GM21515 (cell line): ENCODE results near the gene OR51M1.
"Not testable (repeated sequence)": the region's sequence is repeated elsewhere in the genome, so short reads cannot be mapped to it uniquely, and the experiment has no call there.

ENCODE experiments used
- ATAC-seq: cut with Tn5 transposase; IDR thresholded peaks from one replicate; pipeline ENCODE4 v1.9.1; 2021; ENCODE audit not compliant: unreplicated experiment

Gene OR51M1, protein sequence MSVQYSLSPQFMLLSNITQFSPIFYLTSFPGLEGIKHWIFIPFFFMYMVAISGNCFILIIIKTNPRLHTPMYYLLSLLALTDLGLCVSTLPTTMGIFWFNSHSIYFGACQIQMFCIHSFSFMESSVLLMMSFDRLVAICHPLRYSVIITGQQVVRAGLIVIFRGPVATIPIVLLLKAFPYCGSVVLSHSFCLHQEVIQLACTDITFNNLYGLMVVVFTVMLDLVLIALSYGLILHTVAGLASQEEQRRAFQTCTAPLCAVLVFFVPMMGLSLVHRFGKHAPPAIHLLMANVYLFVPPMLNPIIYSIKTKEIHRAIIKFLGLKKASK

DNA sequence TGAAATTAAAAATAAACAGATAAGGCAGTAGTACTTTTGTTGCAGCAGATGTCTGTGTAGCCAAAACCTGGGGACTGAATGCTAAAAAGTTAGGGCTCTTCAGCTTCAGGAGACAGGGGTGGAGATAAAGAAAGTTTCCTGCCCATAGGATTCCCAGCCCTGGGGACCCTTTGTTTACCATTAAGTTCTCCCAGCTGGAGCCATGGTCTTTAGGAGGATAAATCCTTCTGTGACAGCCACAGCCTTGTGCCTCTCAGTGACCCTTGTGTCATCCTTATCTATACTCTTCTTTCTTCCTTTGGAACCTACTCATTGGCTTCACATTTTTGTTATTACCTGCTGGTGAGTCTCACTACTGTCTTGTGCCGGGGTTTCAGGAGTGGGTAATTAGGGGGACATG is at the start of gene OR51M1:
OR51M1 (plus strand) TSS at position 237 of the 400 bp plus-strand sequence. CDS start 5,587 bp downstream, outside the sequence.
- ATAC-seq: no peak

DNA sequence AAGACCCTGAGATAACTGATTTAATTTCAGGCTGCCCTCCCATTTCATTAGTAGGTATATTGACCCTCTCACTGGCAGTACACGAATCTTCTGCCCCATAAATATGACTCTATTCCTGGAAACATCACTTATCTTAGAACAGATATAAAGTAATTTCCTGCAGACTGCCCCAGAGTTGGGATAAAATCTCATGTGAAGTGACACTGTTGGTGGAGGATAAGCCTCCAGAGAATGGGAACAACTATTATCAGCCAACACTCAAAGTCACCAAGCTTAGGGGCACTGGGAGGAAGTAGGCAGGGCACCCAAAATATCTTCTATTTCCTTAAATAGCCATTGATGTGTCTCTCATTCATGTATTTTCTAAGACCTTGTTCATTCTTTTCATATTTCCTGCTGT is 48.4 kb upstream of the OR51M1 start:
- no peak for ATAC-seq

DNA sequence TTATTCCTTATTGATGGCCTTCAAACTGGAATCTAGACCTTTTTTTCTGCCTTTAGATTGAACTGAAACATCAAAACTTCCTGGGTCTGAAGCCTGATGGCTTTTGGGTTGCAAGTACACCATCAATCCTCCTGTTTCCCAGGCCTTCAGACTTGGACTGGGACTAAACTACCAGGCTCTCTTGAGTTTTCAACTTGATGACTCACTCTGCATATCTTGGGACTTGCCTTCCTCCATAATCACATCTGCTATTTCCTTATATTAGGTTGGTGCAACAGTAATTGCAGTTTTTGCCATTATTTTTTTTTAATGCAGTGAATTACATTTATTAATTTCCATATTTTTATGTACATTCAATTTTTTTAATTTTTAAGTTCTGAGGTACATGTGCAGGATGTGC is 47.3 kb upstream of the OR51M1 start:
- no peak for ATAC-seq

DNA sequence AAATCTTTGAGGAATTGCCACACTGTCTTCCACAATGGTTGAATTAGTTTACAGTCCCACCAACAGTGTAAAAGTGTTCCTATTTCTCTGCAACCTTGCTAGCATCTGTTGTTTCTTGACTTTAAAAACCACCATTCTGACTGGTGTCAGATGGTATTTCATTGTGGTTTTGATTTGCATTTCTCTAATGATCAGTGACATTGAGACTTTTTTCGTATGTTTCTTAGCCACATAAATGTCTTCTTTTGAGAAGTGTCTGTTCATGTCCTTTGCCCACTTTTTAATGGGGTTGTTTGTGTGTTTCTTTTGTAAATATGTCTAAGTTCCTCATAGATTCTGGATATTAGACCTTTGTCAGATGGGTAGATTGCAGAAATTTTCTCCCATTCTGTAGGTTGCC is 46.4 kb upstream of the OR51M1 start:
- not testable (repeated sequence) for ATAC-seq

DNA sequence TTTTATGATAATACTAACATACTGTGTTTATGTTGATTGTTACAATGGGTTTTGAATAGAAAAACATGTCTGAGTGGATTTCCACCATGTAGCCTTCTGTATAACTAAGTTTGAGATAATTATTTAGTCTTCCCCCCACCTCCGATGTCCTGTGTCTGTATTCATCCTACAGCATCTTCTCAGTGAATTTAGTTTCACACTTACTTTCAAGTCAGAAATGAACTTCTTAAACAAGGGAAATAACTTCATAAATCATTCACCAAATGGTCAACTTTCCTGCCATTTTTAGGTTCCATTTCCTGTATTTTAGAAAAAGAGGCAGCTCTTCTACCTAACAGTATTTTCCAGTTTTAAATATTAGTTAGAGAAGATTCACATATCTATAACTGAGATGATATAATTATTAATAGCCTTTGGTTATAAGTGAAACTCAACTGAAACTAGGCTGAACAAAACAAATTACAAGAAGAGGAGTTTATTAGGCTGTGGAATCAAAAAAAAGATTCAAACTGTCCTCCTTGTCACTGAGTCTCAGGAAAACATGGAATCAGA is 43.8 kb upstream of the OR51M1 start:
- peak; percentile 71 for ATAC-seq

DNA sequence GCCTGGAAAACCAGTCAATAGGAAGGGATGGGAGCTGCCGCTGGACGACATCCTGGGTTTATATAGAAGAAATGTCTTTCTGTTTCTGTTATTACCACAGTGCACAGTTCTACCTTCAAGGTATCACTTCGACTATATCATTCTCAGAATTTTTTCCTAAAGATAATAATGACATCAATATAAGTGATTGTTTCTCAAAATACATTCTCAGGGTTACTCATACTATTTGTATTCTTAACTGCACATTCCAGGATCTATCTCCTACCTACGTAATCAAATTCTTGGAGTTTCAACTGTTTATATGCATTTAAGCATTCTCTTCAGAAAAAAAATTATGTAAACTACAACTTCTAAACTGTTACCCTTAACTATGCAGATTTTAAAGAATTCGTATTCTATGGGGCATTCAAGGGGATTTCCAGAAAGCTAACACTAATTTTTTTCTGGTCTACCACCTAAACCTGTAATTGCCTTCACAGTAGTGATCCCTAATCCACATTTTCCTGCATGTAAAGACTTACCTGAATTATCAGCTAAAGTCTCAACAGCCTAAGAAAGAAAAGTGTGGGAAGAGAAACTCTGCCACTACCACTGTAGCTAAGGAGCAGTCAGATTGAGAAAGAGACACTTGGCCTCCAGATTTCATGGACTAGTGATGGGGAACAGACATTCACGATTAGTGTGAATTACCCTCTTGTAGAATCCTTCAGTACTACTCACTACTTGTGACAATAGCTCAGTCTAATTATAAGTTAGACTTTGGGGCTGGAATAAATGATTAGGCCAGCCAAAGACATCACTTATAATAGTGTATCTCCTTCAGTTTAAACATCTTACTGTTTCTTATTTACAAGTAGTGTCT is 39.9 kb upstream of the OR51M1 start, which contains the start of gene OR51B5:
OR51B5 (minus strand) TSS at position 51 of the 862 bp plus-strand sequence; CDS start at position 51, 0 bp downstream.
- no peak for ATAC-seq

DNA sequence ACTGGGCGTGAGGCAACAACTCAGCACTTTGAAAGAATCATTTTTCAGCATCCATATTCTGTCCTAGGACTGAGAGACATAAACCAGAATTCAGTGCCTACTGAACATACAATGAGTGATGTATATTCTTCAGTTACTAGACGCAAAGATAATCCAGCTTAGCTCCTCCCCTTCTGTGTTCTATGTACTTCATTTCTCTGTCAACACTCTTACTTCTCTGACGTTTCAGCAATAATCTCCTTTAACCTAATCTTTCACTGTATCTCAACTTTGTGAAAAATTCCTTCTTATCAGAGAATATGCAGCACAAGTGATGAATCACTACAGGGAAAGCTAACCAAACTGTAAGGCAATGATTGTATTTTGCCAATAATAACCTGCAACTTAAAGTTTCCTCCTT is 37.8 kb upstream of the OR51M1 start:
- ATAC-seq: no peak

DNA sequence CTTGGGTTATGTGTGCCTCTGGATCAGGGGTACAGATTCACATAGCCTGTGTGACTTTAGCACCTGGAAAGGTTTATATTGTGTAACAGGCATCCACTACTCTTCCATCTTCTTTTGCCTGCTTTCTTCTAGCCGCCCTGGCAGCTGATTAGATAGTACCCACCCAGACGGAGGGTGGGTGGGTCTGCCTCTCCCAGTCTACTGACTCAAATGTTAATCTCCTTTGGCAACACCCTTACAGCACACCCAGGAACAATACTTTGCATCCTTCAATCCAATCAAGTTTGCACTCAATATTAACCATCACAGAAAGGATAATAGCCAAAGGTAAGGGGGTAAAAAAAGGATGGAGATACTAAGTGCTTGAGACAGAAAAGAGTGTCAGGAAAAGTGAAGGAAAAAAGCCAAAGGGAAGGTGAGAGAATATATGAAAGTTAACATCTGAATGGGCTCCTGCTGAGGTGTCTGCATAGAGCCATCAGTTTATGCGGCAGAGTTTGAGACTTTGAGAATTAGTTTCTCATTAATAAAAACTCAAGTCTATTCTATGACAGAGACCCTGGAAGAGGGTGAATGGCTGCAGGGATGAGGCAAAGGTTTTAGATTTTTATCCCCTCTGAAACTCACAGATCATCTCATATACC is 34.9 kb upstream of the OR51M1 start:
- ATAC-seq: no peak

DNA sequence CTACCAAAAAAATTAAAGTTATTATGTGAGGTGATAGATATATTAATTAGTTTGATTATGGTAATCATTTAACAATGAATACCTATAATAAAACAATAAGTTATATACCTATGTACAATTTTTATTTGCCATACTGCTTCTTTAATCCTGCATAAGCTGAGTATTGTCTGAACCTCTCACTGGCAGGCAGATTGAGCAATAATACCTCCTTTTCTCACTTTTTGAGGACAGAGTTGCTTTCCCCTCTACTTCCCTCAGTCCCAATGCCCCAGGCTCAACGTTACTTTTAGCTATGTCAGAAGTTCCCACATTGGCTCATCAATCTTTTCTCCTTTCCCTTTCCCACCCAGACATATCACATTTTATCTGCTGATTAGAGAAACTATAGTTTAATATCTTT is 34.1 kb upstream of the OR51M1 start:
- ATAC-seq: no peak

DNA sequence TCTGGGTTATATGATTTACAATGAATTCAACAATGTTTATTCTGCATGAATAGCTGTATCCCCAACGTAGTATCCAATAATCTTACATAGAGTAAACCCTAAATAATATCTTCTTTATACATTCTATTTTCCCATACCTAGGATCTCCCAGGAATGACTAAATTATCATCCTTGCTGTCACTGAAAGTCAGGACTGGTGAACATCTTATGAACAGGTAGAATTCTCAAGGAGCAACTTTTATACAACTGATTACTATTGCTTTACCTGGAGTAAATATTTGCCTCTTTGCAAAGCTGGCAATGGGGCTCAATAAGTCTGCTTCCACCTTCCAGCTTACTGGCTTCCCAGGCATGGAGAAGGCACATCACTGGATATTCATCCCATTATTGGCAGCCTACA is 32.4 kb upstream of the OR51M1 start, which contains the start of gene OR51B6:
OR51B6 (plus strand) TSS at position 301 of the 400 bp plus-strand sequence; CDS start at position 301, 0 bp downstream.
- ATAC-seq: no peak

DNA sequence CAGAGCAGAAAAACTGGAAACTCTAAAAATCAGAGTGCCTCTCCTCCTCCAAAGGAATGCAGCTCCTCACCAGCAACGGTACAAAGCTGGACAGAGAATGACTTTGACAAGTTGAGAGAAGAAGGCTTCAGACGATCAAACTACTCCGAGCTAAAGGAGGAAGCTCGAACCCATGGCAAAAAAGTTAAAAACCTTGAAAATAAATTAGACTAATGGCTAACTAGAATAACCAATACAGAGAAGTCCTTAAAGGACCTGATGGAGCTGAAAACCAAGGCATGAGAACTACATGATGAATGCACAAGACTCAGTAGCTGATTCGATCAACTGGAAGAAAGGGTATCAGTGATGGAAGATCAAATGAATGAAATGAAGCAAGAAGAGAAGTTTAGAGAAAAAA is 27.6 kb upstream of the OR51M1 start:
- ATAC-seq: not testable (repeated sequence)

DNA sequence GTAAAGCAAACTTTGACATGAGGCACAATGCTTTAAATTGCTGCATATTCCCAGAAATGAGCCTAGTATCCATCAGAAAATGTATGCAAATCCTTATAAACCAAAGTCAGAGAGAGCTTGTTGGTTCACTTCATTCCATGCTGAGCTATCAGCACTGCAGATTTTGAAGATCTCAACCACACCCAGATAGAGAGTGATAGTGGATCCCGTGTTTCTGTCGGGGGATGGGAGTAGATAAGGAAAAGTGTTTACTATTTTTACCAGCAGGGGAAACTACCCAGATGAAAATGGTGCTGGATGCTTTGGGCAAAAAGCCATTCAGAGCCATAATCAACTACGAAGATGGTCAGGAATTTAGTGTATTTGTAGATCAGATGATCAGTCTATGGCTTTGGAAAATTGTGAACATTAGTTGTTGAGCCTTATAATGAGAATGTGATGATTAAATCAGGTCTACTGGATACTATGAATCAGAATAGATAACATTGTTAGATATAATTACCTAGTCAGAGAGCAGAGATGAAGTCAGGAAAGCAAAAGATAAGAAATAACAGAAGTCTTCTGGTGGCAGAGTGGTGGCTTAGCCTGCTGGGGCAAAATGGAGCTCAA is 21.5 kb upstream of the OR51M1 start:
- no peak for ATAC-seq

DNA sequence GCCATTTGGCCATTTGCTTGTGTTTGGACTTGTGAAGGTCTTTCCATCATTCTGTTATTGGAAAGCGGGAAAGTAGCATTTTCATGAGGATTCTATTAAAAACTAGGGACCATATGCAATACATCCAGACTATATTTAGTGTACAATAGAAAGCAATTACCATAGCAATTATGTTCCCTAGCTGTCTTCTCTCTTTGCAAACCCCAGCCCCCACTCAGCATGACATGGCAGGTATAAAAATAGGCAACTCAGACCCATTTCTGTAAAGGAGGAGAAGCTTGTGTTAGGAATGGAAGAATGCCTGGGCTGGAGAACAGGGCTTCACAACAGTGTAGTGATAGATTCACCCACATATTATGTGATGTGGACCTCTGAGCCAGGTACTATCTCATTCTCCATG is 19.9 kb upstream of the OR51M1 start:
- no peak for ATAC-seq

DNA sequence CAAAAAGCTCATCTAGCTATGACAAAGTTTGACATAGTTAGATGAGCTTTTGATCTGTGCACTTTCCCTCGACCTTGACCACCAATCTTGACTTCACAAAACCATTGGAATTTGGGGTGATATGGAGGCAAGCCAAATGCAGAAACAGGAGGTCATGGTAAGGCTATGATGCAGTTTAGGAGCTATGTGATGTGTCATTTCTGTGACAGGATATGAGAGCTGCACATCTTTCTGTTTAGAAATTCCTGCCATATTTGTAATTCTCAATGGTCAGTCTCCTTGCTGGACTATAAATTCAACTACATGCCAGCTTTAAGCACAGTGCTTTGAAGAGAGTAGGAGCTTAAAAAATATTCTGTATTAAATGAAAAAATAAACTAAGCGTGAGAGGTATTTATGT is 19.4 kb upstream of the OR51M1 start:
- no peak for ATAC-seq

DNA sequence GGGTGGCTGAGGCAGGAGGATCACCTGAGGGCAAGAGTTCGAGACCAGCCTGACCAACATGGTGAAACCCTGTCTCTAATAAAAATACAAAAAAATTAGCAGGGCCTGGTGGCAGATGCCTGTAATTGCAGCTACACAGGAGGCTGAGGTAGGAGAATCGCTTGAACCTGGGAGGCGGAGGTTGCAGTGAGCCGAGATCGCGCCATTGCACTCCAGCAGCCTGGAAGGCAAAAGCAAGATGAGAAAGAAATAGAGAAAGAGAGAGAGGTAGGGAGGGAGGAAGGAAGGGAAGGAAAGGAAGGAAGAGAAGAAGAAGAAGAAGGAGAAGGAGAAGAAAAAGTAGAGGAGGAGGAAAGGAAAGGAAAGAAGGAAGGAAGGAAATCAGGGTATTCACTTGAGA is 17.2 kb upstream of the OR51M1 start:
- ATAC-seq: not testable (repeated sequence)

DNA sequence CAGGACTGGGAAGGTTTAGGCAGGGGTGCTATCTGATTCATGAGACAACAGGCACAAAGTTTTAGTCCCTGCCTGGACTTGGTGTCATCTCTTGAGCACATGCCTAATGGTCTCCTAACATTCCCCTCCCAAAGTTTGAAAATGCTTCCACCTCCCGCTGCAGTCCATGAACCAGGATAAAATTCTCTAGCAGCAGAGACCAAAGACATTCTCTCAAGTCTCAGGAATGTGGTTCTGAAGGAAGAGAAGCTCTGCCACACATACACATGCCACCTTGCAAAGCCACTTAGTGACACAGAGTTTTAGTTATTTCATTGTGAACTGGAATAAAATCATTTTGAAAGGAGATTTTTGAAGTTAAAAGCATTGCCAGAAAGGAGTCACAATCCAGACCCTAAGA is 16.8 kb upstream of the OR51M1 start:
- ATAC-seq: no peak

DNA sequence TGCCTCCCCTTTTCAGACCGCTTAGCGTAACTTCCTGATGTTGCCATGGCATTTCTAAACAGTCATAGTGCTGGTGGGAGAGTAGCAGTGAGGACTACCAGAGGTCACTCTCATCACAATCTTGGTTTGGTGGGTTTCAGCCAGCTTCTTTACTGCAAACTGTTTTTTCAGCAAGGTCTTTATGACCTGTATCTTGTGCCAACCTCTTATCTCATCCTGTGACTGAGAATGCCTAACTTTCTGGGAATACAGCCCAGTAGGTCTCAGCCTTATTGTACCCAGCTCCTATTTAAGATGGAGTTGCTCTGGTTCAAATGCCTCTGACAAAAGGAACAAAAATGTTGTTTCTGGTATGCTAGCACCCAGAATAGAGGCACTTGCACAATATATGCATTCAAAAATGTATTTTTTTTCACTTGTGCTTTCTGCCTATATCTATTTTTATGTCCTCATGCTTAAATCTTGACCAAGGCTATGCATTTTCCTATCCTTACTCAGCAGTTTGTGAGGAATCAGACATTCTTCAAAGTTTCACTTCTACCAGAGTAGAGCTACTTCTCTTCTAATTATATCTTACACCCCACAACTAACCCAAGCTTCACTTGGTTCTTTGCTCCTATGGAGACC is 16.1 kb upstream of the OR51M1 start:
- no peak for ATAC-seq

DNA sequence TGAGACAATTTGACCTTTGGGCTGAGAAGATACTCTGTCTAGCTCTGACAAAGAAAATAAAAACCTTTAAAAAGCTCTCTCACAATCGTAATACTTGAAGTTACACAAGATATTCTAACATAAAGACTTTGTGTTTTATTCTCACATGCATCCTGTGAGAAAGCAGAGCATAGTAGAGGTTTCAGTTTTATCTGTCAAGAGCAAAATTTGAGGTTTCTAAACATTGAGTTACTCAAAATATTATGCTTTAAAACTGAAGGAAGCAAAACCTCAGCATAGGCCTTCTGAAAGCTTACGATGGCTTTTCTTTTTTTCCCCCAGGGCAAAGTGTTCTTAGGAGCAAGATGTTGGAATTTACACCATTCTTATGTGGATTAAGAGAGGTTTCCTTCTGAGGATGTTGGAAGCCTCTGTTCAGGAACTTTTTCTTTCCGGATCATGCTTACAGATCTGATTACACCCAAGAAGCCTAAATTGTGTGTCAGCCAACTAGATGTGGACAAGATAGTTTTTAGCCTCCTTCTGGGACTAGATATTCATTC is 15.0 kb upstream of the OR51M1 start:
- ATAC-seq: no peak

DNA sequence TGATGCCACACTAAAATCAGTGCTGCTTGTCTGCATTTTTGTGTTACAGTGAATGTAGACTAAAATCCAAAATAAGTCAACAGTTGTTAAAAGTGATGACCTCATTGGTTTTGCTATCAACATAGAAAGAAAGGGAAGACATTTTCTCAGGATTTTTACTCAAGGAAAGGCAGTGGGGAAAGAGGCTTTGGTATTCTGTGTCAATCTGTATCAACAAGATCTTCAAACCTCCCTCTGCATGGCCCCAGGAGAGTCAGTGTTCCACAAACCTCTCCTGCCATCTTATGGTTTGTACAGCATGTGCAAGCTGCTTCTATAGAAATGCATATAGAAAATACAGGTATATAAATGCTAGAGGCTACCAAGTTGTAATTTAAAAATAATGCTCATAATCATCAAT is 13.8 kb upstream of the OR51M1 start:
- ATAC-seq: no peak

DNA sequence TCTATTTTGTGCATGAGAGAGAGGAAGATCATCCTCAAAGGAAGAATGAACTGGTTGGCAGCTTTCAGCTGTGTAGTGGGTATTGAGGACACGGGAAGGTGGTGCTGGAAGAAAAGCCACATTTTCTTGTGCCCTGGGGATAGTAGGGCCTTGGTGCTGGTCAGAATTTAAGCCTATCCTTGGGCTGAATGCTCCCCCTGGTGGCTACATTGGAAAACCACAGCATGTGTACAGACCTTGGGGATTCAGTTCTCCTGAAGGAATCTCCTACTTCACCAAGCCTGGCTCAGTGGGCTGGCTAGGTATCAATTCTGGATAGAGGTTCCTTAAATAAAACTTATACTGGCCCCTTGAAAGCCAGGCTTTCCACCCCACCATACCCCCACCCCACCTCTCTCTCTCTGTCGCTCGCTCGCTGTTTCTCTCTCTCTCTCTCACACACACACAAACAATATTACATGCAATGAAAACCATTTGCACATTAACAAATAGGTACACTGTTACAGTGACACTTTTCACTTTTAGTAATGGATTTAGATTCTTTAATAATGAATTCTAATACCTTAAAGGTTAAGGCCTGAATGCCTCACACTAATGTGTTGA is 2.8 kb upstream of the OR51M1 start:
- peak; percentile 90 for ATAC-seq
